Astrocyte of the cerebellum (primary cell): ENCODE data around the gene CASP10.

Experiments used
- DNase-seq: peaks from one replicate; pipeline ENCODE4 v3.0.0-alpha.2; 2011; ENCODE audit warnings: low read depth
- H3K4me3 ChIP-seq: 2 replicates; pipeline ENCODE4 v1.5.1; 2011; ENCODE audit warnings: mild to moderate bottlenecking, low read depth, low read length, moderate library complexity
- CTCF ChIP-seq: IDR thresholded peaks from 2 replicates; pipeline ENCODE4 v1.5.1; 2012; ENCODE audit warnings: low read length, low read depth, moderate library complexity, mild to moderate bottlenecking; ENCODE audit errors: missing control alignments
- in situ Hi-C: cut with HindIII; loops from 2 replicates; pipeline ENCODE4 v1.10.0; 2017; ENCODE audit warnings: low sequenced_read_pairs

The CASP10 gene

GRCh38 chr2:201205515-201205849, 22.5 kb downstream of the CASP10 start:
- no peak for TF ChIP-seq CTCF
- DNase-seq: no peak
- in situ Hi-C loops: no loop called here
- H3K4me3 ChIP-seq: no peak overlapping the region

- in situ Hi-C loops: no loop called here
- TF ChIP-seq CTCF: no peak
- no peak for DNase-seq
- no peak overlapping the region for H3K4me3 ChIP-seq
These were observed 25.8 kb downstream of the CASP10 start for GRCh38 chr2:201208563-201209252.

GRCh38 chr2:201215963-201216362, 33.0 kb downstream of the CASP10 start:
- TF ChIP-seq CTCF: no peak
- in situ Hi-C loops: no loop called here
- DNase-seq: no peak

GRCh38 chr2:201216918-201217317, 34.0 kb downstream of the CASP10 start:
- in situ Hi-C loops: no loop called here
- no peak for TF ChIP-seq CTCF
- DNase-seq: no peak
- H3K4me3 ChIP-seq: no peak overlapping the region

More at GRCh38 chr2:201215963-201216362, 33.0 kb downstream of the CASP10 start:
- H3K4me3 ChIP-seq: no peak overlapping the region

GRCh38 chr2:201218780-201219179, 35.8 kb downstream of the CASP10 start:
- H3K4me3 ChIP-seq: no peak overlapping the region
- no peak for DNase-seq
- no peak for TF ChIP-seq CTCF
- in situ Hi-C loops: no loop called here

- in situ Hi-C loops: no loop called here
- no peak for TF ChIP-seq CTCF
- no peak overlapping the region for H3K4me3 ChIP-seq
- DNase-seq: no peak
These were observed 36.6 kb downstream of the CASP10 start for GRCh38 chr2:201219328-201220096.
